ENCODE results near the gene NCKAP5. TPM values are rescaled to one million over a fixed set of nuclear protein-coding genes. Genes with fewer than 3 reads are reported as not detected.

Gene NCKAP5
- total RNA-seq, 5 donors from 2014 or later (not counting 1 experiment from before 2014, with no cell fraction given) = 0.06 TPM; not detected in 4

- ChIA-PET CTCF (no interaction called here), POLR2A (no interaction called here)
- H3K4me1 Mint-ChIP-seq = no peaks in the 10 kb centered on the region
- ATAC-seq (replicated peaks in 1 of 4) = no peak
- Histone ChIP-seq H3K4me1 (ENCODE audit: control insufficient read depth in 1 of 2, extremely low read depth in 1 of 2, insufficient read depth in 2 of 2, low read length in 2 of 2) (no peaks in the 10 kb centered on the region), H3K27ac (ENCODE audit: low read length) (no peak overlapping the region), H3K9me3 (no peaks in the 10 kb centered on the region), H3K4me3 (ENCODE audit: control insufficient read depth in 1 of 2, extremely low read depth in 1 of 2, low read length in 1 of 2) (no peak overlapping the region), H3K36me3 (ENCODE audit: control insufficient read depth in 2 of 2, extremely low read depth in 1 of 2, insufficient read depth in 1 of 2, low read length in 1 of 2) (no peaks in the 10 kb centered on the region), H3K27me3 (replicated peaks in 1 of 2; ENCODE audit: control insufficient read depth in 2 of 2, extremely low read depth in 1 of 2, insufficient read depth in 2 of 2, low read length in 1 of 2) (no peaks in the 10 kb centered on the region)
- H3K4me3 Mint-ChIP-seq = no peak overlapping the region
- H3K27ac Mint-ChIP-seq = no peak overlapping the region
- H3K9me3 Mint-ChIP-seq = peaks cover 0 to 10% (median 0%) of the 10 kb centered on the region in 3 donors
- peaks cover 0 to 4% of the 10 kb centered on the region in 2 donors for H3K27me3 Mint-ChIP-seq
- H3K36me3 Mint-ChIP-seq = no peaks in the 10 kb centered on the region
- no peak for DNase-seq
- WGBS (ENCODE audit: insufficient coverage) = no CpG with 5 or more reads among the region's 4 CpGs
These were observed 626.8 kb downstream of the NCKAP5 start for GRCh38 chr2:132941296-132942020.

DNA sequence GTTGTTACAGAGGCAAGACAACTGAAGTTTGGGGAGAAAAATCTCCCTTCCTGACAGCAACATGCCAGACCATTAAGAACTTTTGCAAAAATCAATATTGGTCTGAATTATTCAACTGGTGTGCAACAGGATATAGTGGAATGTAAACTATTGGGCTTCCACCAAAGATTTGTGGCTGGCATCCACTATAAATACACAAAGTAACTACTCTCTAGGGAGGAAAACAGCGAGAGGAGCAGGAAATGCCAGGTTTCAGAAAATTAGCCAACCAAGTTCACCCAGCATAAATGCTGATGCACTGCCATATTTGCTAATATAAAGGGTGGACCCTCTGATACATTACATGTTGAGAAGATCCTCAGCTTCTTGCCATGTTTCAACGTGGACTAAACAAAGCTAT, 630.6 kb downstream of the NCKAP5 start:
- Mint-ChIP-seq H3K4me3 (no peak overlapping the region), H3K27ac (no peak overlapping the region), H3K27me3 (no peaks in the 10 kb centered on the region), H3K9me3 (peaks cover 0 to 8% (median 8%) of the 10 kb centered on the region in 3 donors), H3K36me3 (no peaks in the 10 kb centered on the region), H3K4me1 (no peaks in the 10 kb centered on the region)
- H3K36me3 ChIP-seq (ENCODE audit: control insufficient read depth in 2 of 2, extremely low read depth in 1 of 2, insufficient read depth in 1 of 2, low read length in 1 of 2) = no peaks in the 10 kb centered on the region
- ATAC-seq (replicated peaks in 1 of 4) (no peak), DNase-seq (no peak)
- H3K9me3 ChIP-seq = no peaks in the 10 kb centered on the region
- H3K4me3 ChIP-seq (ENCODE audit: control insufficient read depth in 1 of 2, extremely low read depth in 1 of 2, low read length in 1 of 2) = no peak overlapping the region
- no CpG with 5 or more reads among the region's 2 CpGs for WGBS (ENCODE audit: insufficient coverage)
- H3K4me1 ChIP-seq (ENCODE audit: control insufficient read depth in 1 of 2, extremely low read depth in 1 of 2, insufficient read depth in 2 of 2, low read length in 2 of 2) = no peaks in the 10 kb centered on the region
- no peaks in the 10 kb centered on the region for H3K27me3 ChIP-seq (replicated peaks in 1 of 2; ENCODE audit: control insufficient read depth in 2 of 2, extremely low read depth in 1 of 2, insufficient read depth in 2 of 2, low read length in 1 of 2)
- POLR2A ChIA-PET = no interaction called here
- no peak overlapping the region for H3K27ac ChIP-seq (ENCODE audit: low read length)
- CTCF ChIA-PET = no interaction called here

DNA sequence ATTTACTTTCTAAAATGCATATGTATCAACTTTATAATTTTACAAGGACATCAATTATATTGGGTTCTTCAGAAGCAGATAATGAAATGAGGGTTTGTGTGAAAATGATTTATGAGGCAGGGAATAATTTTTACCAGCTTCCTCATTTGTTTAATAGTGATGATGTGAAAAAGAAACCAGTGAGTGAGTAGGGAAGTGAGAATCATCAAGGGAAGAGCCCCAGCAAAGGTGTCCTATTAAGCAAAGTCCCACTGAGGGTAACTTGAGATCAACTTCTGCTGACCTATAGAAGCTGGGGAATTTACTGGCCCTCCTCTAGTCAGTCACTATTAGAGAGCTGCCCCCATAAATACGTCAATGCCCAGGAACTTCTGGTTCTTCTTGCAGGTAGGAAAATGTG, 631.5 kb downstream of the NCKAP5 start:
- Histone ChIP-seq H3K27ac (ENCODE audit: low read length) (no peak overlapping the region), H3K4me1 (ENCODE audit: control insufficient read depth in 1 of 2, extremely low read depth in 1 of 2, insufficient read depth in 2 of 2, low read length in 2 of 2) (no peaks in the 10 kb centered on the region), H3K4me3 (ENCODE audit: control insufficient read depth in 1 of 2, extremely low read depth in 1 of 2, low read length in 1 of 2) (no peak overlapping the region), H3K27me3 (replicated peaks in 1 of 2; ENCODE audit: control insufficient read depth in 2 of 2, extremely low read depth in 1 of 2, insufficient read depth in 2 of 2, low read length in 1 of 2) (no peaks in the 10 kb centered on the region), H3K36me3 (ENCODE audit: control insufficient read depth in 2 of 2, extremely low read depth in 1 of 2, insufficient read depth in 1 of 2, low read length in 1 of 2) (no peaks in the 10 kb centered on the region), H3K9me3 (no peaks in the 10 kb centered on the region)
- ChIA-PET POLR2A (no interaction called here), CTCF (no interaction called here)
- DNase-seq (no peak), ATAC-seq (replicated peaks in 1 of 4) (no peak)
- Mint-ChIP-seq H3K27me3 (no peaks in the 10 kb centered on the region), H3K27ac (no peak overlapping the region), H3K4me1 (no peaks in the 10 kb centered on the region), H3K9me3 (peaks cover 0 to 8% (median 8%) of the 10 kb centered on the region in 3 donors), H3K36me3 (no peaks in the 10 kb centered on the region), H3K4me3 (no peak overlapping the region)
- WGBS (ENCODE audit: insufficient coverage) = no CpG with 5 or more reads among the region's 1 CpG

- no peak overlapping the region for H3K27ac ChIP-seq (ENCODE audit: low read length)
- H3K27ac Mint-ChIP-seq = no peak overlapping the region
- no peak overlapping the region for H3K4me3 Mint-ChIP-seq
- H3K4me1 ChIP-seq (ENCODE audit: control insufficient read depth in 1 of 2, extremely low read depth in 1 of 2, insufficient read depth in 2 of 2, low read length in 2 of 2) = no peaks in the 10 kb centered on the region
- WGBS (ENCODE audit: insufficient coverage) = no CpG with 5 or more reads among the region's 1 CpG
- peaks cover 0 to 11% (median 8%) of the 10 kb centered on the region in 3 donors for H3K9me3 Mint-ChIP-seq
- no peaks in the 10 kb centered on the region for H3K9me3 ChIP-seq
- CTCF ChIA-PET = no interaction called here
- H3K36me3 ChIP-seq (ENCODE audit: control insufficient read depth in 2 of 2, extremely low read depth in 1 of 2, insufficient read depth in 1 of 2, low read length in 1 of 2) = no peaks in the 10 kb centered on the region
- POLR2A ChIA-PET = interaction anchor here in 1 of 2 donors (0.7 kb wide), 1 partner anchor 119 kb away, joined by 5 read pairs; no protein-coding TSS in a partner anchor
- H3K36me3 Mint-ChIP-seq = no peaks in the 10 kb centered on the region
- no peaks in the 10 kb centered on the region for H3K27me3 Mint-ChIP-seq
- no peaks in the 10 kb centered on the region for H3K27me3 ChIP-seq (replicated peaks in 1 of 2; ENCODE audit: control insufficient read depth in 2 of 2, extremely low read depth in 1 of 2, insufficient read depth in 2 of 2, low read length in 1 of 2)
- DNase-seq (no peak), ATAC-seq (replicated peaks in 1 of 4) (no peak)
- no peak overlapping the region for H3K4me3 ChIP-seq (ENCODE audit: control insufficient read depth in 1 of 2, extremely low read depth in 1 of 2, low read length in 1 of 2)
- no peaks in the 10 kb centered on the region for H3K4me1 Mint-ChIP-seq
These were observed 632.0 kb downstream of the NCKAP5 start for GRCh38 chr2:132936261-132936660.

- WGBS (ENCODE audit: insufficient coverage) = 36% methylated on average over 3 of the region's 6 CpGs
- Histone ChIP-seq H3K4me3 (ENCODE audit: control insufficient read depth in 1 of 2, extremely low read depth in 1 of 2, low read length in 1 of 2) (no peak overlapping the region), H3K9me3 (no peaks in the 10 kb centered on the region), H3K27me3 (replicated peaks in 1 of 2; ENCODE audit: control insufficient read depth in 2 of 2, extremely low read depth in 1 of 2, insufficient read depth in 2 of 2, low read length in 1 of 2) (no peaks in the 10 kb centered on the region), H3K4me1 (ENCODE audit: control insufficient read depth in 1 of 2, extremely low read depth in 1 of 2, insufficient read depth in 2 of 2, low read length in 2 of 2) (no peaks in the 10 kb centered on the region), H3K27ac (ENCODE audit: low read length) (no peak overlapping the region), H3K36me3 (ENCODE audit: control insufficient read depth in 2 of 2, extremely low read depth in 1 of 2, insufficient read depth in 1 of 2, low read length in 1 of 2) (no peaks in the 10 kb centered on the region)
- peaks cover 0 to 11% (median 8%) of the 10 kb centered on the region in 3 donors for H3K9me3 Mint-ChIP-seq
- ChIA-PET POLR2A (no interaction called here), CTCF (no interaction called here)
- no peak for ATAC-seq (replicated peaks in 1 of 4)
- H3K4me3 Mint-ChIP-seq = no peak overlapping the region
- DNase-seq = no peak
- no peak overlapping the region for H3K27ac Mint-ChIP-seq
- no peaks in the 10 kb centered on the region for H3K4me1 Mint-ChIP-seq
- no peaks in the 10 kb centered on the region for H3K36me3 Mint-ChIP-seq
- H3K27me3 Mint-ChIP-seq = no peaks in the 10 kb centered on the region
These were observed 638.5 kb downstream of the NCKAP5 start for GRCh38 chr2:132929786-132930185.

DNA sequence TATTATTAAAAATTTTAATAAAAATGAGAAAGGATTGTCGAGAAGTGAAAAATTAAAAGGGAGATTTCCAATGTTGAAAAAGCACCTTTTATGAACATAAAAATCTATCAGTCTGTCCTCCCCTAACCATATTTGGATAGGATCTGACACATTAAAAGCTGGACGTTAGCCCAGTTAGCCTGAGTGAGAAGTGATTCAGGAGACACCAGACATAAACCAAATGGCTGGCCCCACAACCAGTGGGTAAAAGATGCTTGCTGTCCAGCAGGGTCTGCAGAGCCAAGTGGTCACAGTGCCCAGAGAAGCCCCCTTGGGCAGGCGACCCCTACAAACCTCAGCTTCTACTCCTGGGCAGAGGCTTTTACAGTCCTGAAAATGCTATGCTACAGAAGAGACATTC, 644.5 kb downstream of the NCKAP5 start:
- H3K36me3 ChIP-seq (ENCODE audit: control insufficient read depth in 2 of 2, extremely low read depth in 1 of 2, insufficient read depth in 1 of 2, low read length in 1 of 2) = no peaks in the 10 kb centered on the region
- 57% methylated on average over 1 of the region's 3 CpGs for WGBS (ENCODE audit: insufficient coverage)
- Mint-ChIP-seq H3K36me3 (no peaks in the 10 kb centered on the region), H3K27ac (no peak overlapping the region), H3K27me3 (no peaks in the 10 kb centered on the region), H3K9me3 (peaks cover 0 to 13% (median 4%) of the 10 kb centered on the region in 3 donors), H3K4me3 (no peak overlapping the region), H3K4me1 (no peaks in the 10 kb centered on the region)
- H3K4me3 ChIP-seq (ENCODE audit: control insufficient read depth in 1 of 2, extremely low read depth in 1 of 2, low read length in 1 of 2) = no peak overlapping the region
- no peak for DNase-seq
- ChIA-PET CTCF (no interaction called here), POLR2A (no interaction called here)
- no peak overlapping the region for H3K27ac ChIP-seq (ENCODE audit: low read length)
- ATAC-seq (replicated peaks in 1 of 4) = no peak
- H3K4me1 ChIP-seq (ENCODE audit: control insufficient read depth in 1 of 2, extremely low read depth in 1 of 2, insufficient read depth in 2 of 2, low read length in 2 of 2) = no peaks in the 10 kb centered on the region
- H3K27me3 ChIP-seq (replicated peaks in 1 of 2; ENCODE audit: control insufficient read depth in 2 of 2, extremely low read depth in 1 of 2, insufficient read depth in 2 of 2, low read length in 1 of 2) = no peaks in the 10 kb centered on the region
- H3K9me3 ChIP-seq = no peaks in the 10 kb centered on the region

Measured in T-cell (primary cell).